GM12865 (cell line): Measurements from ENCODE around the gene ZNF148.

Experiments
- DNase-seq: peaks from one replicate; pipeline ENCODE4 v3.0.0; 2010; ENCODE audit warnings: low read depth
- H3K4me3 ChIP-seq: 2 replicates; pipeline ENCODE4 v1.5.1; 2011; ENCODE audit warnings: mild to moderate bottlenecking, low read depth, low read length, control low read depth
- TF ChIP-seq, protein P1 (sequence below): IDR thresholded peaks from 2 replicates; pipeline ENCODE4 v1.5.1; 2011; ENCODE audit warnings: low read length, control low read depth, low read depth, inconsistent platforms; ENCODE audit not compliant: insufficient read depth; ENCODE audit errors: missing control alignments

ZNF148 gene

DNA sequence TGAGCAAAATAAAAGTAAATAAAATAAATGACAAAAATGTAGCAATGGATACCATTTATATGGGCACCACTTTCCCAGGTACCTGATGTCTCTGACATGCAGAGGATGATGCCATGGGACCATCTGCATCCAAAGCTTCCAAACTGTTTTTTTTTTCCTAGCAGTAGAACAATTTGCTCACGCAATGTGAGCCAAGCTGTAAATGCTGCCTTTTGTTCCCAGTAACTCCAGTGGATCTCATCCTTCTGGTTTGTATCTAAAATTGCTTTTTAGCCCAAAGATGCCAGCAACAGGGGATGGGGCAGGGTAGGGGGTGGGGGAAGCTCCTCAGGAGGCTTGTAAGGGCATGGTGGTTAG, 195.3 kb downstream of the ZNF148 start:
- H3K4me3 ChIP-seq = no peak overlapping the region
- DNase-seq = no peak
- TF ChIP-seq, protein P1, sequence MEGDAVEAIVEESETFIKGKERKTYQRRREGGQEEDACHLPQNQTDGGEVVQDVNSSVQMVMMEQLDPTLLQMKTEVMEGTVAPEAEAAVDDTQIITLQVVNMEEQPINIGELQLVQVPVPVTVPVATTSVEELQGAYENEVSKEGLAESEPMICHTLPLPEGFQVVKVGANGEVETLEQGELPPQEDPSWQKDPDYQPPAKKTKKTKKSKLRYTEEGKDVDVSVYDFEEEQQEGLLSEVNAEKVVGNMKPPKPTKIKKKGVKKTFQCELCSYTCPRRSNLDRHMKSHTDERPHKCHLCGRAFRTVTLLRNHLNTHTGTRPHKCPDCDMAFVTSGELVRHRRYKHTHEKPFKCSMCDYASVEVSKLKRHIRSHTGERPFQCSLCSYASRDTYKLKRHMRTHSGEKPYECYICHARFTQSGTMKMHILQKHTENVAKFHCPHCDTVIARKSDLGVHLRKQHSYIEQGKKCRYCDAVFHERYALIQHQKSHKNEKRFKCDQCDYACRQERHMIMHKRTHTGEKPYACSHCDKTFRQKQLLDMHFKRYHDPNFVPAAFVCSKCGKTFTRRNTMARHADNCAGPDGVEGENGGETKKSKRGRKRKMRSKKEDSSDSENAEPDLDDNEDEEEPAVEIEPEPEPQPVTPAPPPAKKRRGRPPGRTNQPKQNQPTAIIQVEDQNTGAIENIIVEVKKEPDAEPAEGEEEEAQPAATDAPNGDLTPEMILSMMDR = no peak

- DNase-seq = no peak
- TF ChIP-seq, protein P1 = no peak
- H3K4me3 ChIP-seq = no peak overlapping the region
Measured at GRCh38 chr3:125179143-125179883, 195.8 kb downstream of the ZNF148 start.

GRCh38 chr3:125177746-125178145, 197.4 kb downstream of the ZNF148 start:
- no peak for DNase-seq
- H3K4me3 ChIP-seq = no peak overlapping the region
- TF ChIP-seq, protein P1 = no peak
